ENCODE results near the gene RELN. TPM values are rescaled to one million over a fixed set of nuclear protein-coding genes. Genes with fewer than 3 reads are reported as not detected.

Gene RELN
- total RNA-seq, 1 donor from 2014 or later, result 7.3 TPM

GRCh38 chr7:103984050-103984449 lies 5.4 kb downstream of the RELN start:
- no peak overlapping the region for H3K27ac Mint-ChIP-seq
- no peaks in the 10 kb centered on the region for H3K36me3 Mint-ChIP-seq
- TF ChIP-seq CTCF (IDR thresholded peaks at IDR 0.05; ENCODE audit: unreplicated experiment), result no peak
- no peak for DNase-seq (ENCODE audit: low spot score in 2 of 2, unreplicated experiment in 2 of 2)
- no peaks in the 10 kb centered on the region for H3K9me3 Mint-ChIP-seq
- peaks cover 8% of the 10 kb centered on the region for H3K4me1 Mint-ChIP-seq
- H3K4me3 Mint-ChIP-seq, result no peak overlapping the region
- H3K27me3 Mint-ChIP-seq (ENCODE audit: low read depth), result peaks cover 86% of the 10 kb centered on the region

- no peak for TF ChIP-seq CTCF (IDR thresholded peaks at IDR 0.05; ENCODE audit: unreplicated experiment)
- no peak for DNase-seq (ENCODE audit: low spot score in 2 of 2, unreplicated experiment in 2 of 2)
- no peaks in the 10 kb centered on the region for H3K36me3 Mint-ChIP-seq
- H3K27ac Mint-ChIP-seq, result no peak overlapping the region
- no peak overlapping the region for H3K4me3 Mint-ChIP-seq
- no peaks in the 10 kb centered on the region for H3K9me3 Mint-ChIP-seq
- peaks cover 1% of the 10 kb centered on the region for H3K4me1 Mint-ChIP-seq
- peaks cover 86% of the 10 kb centered on the region for H3K27me3 Mint-ChIP-seq (ENCODE audit: low read depth)
Measured at GRCh38 chr7:103983201-103983977, 6.1 kb downstream of the RELN start.

- Mint-ChIP-seq H3K27ac (no peak overlapping the region), H3K9me3 (no peaks in the 10 kb centered on the region), H3K27me3 (ENCODE audit: low read depth) (peaks cover 80% of the 10 kb centered on the region), H3K4me3 (no peak overlapping the region), H3K36me3 (no peaks in the 10 kb centered on the region), H3K4me1 (no peaks in the 10 kb centered on the region)
- no peak for DNase-seq (ENCODE audit: low spot score in 2 of 2, unreplicated experiment in 2 of 2)
- TF ChIP-seq CTCF (IDR thresholded peaks at IDR 0.05; ENCODE audit: unreplicated experiment), result no peak
Measured at GRCh38 chr7:103981003-103981423, 8.4 kb downstream of the RELN start.

- no peak for TF ChIP-seq CTCF (IDR thresholded peaks at IDR 0.05; ENCODE audit: unreplicated experiment)
- peaks cover 12% of the 10 kb centered on the region for H3K27me3 Mint-ChIP-seq (ENCODE audit: low read depth)
Measured at GRCh38 chr7:103972779-103973434, 16.6 kb downstream of the RELN start.

GRCh38 chr7:103967401-103967800 lies 22.1 kb downstream of the RELN start:
- no peaks in the 10 kb centered on the region for H3K9me3 Mint-ChIP-seq

More at GRCh38 chr7:103972779-103973434, 16.6 kb downstream of the RELN start:
- H3K36me3 Mint-ChIP-seq, result no peaks in the 10 kb centered on the region
- H3K4me1 Mint-ChIP-seq, result no peaks in the 10 kb centered on the region
- no peaks in the 10 kb centered on the region for H3K9me3 Mint-ChIP-seq
- H3K4me3 Mint-ChIP-seq, result no peak overlapping the region
- no peak for DNase-seq (ENCODE audit: low spot score in 2 of 2, unreplicated experiment in 2 of 2)
- no peak overlapping the region for H3K27ac Mint-ChIP-seq

More at GRCh38 chr7:103967401-103967800, 22.1 kb downstream of the RELN start:
- Mint-ChIP-seq H3K27ac (no peak overlapping the region), H3K4me3 (no peak overlapping the region), H3K4me1 (no peaks in the 10 kb centered on the region), H3K27me3 (ENCODE audit: low read depth) (peaks cover 8% of the 10 kb centered on the region), H3K36me3 (no peaks in the 10 kb centered on the region)
- DNase-seq (ENCODE audit: low spot score in 2 of 2, unreplicated experiment in 2 of 2), result no peak
- no peak for TF ChIP-seq CTCF (IDR thresholded peaks at IDR 0.05; ENCODE audit: unreplicated experiment)

Measured in mesothelial cell of epicardium (in vitro differentiated cells).